ENCODE data around the gene HIPK3.

GRCh38 chr11:33225371-33225770 lies 31.8 kb upstream of the HIPK3 start:
- TF ChIP-seq, protein P1, sequence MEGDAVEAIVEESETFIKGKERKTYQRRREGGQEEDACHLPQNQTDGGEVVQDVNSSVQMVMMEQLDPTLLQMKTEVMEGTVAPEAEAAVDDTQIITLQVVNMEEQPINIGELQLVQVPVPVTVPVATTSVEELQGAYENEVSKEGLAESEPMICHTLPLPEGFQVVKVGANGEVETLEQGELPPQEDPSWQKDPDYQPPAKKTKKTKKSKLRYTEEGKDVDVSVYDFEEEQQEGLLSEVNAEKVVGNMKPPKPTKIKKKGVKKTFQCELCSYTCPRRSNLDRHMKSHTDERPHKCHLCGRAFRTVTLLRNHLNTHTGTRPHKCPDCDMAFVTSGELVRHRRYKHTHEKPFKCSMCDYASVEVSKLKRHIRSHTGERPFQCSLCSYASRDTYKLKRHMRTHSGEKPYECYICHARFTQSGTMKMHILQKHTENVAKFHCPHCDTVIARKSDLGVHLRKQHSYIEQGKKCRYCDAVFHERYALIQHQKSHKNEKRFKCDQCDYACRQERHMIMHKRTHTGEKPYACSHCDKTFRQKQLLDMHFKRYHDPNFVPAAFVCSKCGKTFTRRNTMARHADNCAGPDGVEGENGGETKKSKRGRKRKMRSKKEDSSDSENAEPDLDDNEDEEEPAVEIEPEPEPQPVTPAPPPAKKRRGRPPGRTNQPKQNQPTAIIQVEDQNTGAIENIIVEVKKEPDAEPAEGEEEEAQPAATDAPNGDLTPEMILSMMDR (IDR thresholded peaks at IDR 0.05 in 4 of 5, conservative IDR thresholded peaks at IDR 0.05 in 1 of 5) = no peak
- no peak for TF ChIP-seq POLR2A (IDR thresholded peaks at IDR 0.05)

All from gastrocnemius medialis (tissue), 4 donors.